Activated CD4-positive, alpha-beta memory T cell treated with anti-CD3 and anti-CD28 coated beads, Interleukin-2, amount 10 ng/mL, durations not matched to agents 7 days and 5 days (primary cell): ENCODE measurements around the gene ARPC1B. TPM values are rescaled to one million over a fixed set of nuclear protein-coding genes. Genes with fewer than 3 reads are reported as not detected.
"Not testable (repeated sequence)": the region's sequence is repeated elsewhere in the genome, so short reads cannot be mapped to it uniquely, and the experiment has no call there.

Source experiments
- CTCF ChIA-PET: fragments of 350-600 bp; sonication (Branson Sonifier 250); formaldehyde crosslinking; loops from one replicate; lab custom pipeline; 2021; ENCODE audit warnings: antibody characterized with exemption, inconsistent platforms; lab: Charles Lee
- POLR2A ChIA-PET: fragments of 350-600 bp; sonication (Branson Sonifier 250); formaldehyde crosslinking; loops from one replicate; lab custom pipeline; 2021; ENCODE audit warnings: antibody characterized with exemption; lab: Charles Lee
- DNase-seq: peaks from one replicate; pipeline ENCODE4 v3.0.0-alpha.2; 2020
- H3K27ac Mint-ChIP-seq: one replicate; pipeline ENCODE4 v1.8.0; 2021; ENCODE audit warnings: mild to moderate bottlenecking, mixed read lengths
- H3K27me3 Mint-ChIP-seq: one replicate; pipeline ENCODE4 v1.8.0; 2021; ENCODE audit warnings: mixed read lengths
- H3K36me3 Mint-ChIP-seq: one replicate; pipeline ENCODE4 v1.8.0; 2021; ENCODE audit warnings: low read depth, mixed read lengths
- H3K4me1 Mint-ChIP-seq: one replicate; pipeline ENCODE4 v1.8.0; 2021; ENCODE audit warnings: mixed read lengths
- H3K4me3 Mint-ChIP-seq: one replicate; pipeline ENCODE4 v1.8.0; 2021; ENCODE audit warnings: mild to moderate bottlenecking, mixed read lengths
- H3K9me3 Mint-ChIP-seq: one replicate; pipeline ENCODE4 v1.8.0; 2021; ENCODE audit warnings: mixed read lengths
- total RNA-seq, 2 experiments: library from RNA; stranded (reverse); gene quantifications; one replicate each; pipeline ENCODE4 v1.2.3, GENCODE V29; 2021

Gene ARPC1B
- total RNA-seq, 2 experiments from 2014 or later: 396 to 397 TPM

- H3K9me3 Mint-ChIP-seq: no peaks in the 10 kb centered on the region
- H3K4me3 Mint-ChIP-seq: no peak overlapping the region
- H3K27me3 Mint-ChIP-seq: no peaks in the 10 kb centered on the region
- peaks cover 5% of the 10 kb centered on the region for H3K4me1 Mint-ChIP-seq
- peaks cover 32% of the 10 kb centered on the region for H3K36me3 Mint-ChIP-seq
- no peak overlapping the region for H3K27ac Mint-ChIP-seq
- POLR2A ChIA-PET: interaction anchor here (1.2 kb wide), 1 partner anchor 16 kb away, joined by 3 read pairs; the partner anchor contains the start of genes BUD31 and PDAP1
- DNase-seq: no peak
- CTCF ChIA-PET: interaction anchor here (0.9 kb wide), 1 partner anchor 9 kb away, joined by 4 read pairs; no protein-coding TSS in a partner anchor
These were observed 50.6 kb downstream of the ARPC1B start for GRCh38 chr7:99424932-99425730.

GRCh38 chr7:99428972-99429566 is 54.5 kb downstream of the ARPC1B start:
- H3K4me3 Mint-ChIP-seq: no peak overlapping the region
- peaks cover 24% of the 10 kb centered on the region for H3K36me3 Mint-ChIP-seq
- H3K4me1 Mint-ChIP-seq: peaks cover 5% of the 10 kb centered on the region
- ChIA-PET CTCF (no interaction called here), POLR2A (interaction anchor here (0.7 to 1.3 kb wide), 3 partner anchors 20 to 22 kb away, joined by 4 to 6 read pairs (median 4); partner anchors contain the start of genes BUD31 and PDAP1)
- DNase-seq: no peak
- no peaks in the 10 kb centered on the region for H3K27me3 Mint-ChIP-seq
- peak overlapping the region; percentile 35 for H3K27ac Mint-ChIP-seq
- no peaks in the 10 kb centered on the region for H3K9me3 Mint-ChIP-seq

- H3K4me3 Mint-ChIP-seq: no peak overlapping the region
- no peaks in the 10 kb centered on the region for H3K9me3 Mint-ChIP-seq
- ChIA-PET POLR2A (interaction anchor here (0.7 to 1.3 kb wide), 3 partner anchors 21 to 22 kb away, joined by 4 to 6 read pairs (median 4); partner anchors contain the start of genes BUD31 and PDAP1), CTCF (no interaction called here)
- no peaks in the 10 kb centered on the region for H3K27me3 Mint-ChIP-seq
- peaks cover 24% of the 10 kb centered on the region for H3K36me3 Mint-ChIP-seq
- DNase-seq: no peak
- peaks cover 5% of the 10 kb centered on the region for H3K4me1 Mint-ChIP-seq
- no peak overlapping the region for H3K27ac Mint-ChIP-seq
These were observed 55.2 kb downstream of the ARPC1B start for GRCh38 chr7:99429756-99430155.

GRCh38 chr7:99431756-99432540 is 57.4 kb downstream of the ARPC1B start:
- not testable (repeated sequence) for H3K4me3 Mint-ChIP-seq

GRCh38 chr7:99433158-99433557 is 58.6 kb downstream of the ARPC1B start:
- Mint-ChIP-seq H3K4me3 (no peak overlapping the region), H3K36me3 (peaks cover 20% of the 10 kb centered on the region), H3K27ac (no peak overlapping the region), H3K9me3 (no peaks in the 10 kb centered on the region), H3K27me3 (no peaks in the 10 kb centered on the region), H3K4me1 (peaks cover 21% of the 10 kb centered on the region)
- ChIA-PET CTCF (no interaction called here), POLR2A (no interaction called here)
- DNase-seq: no peak

More at GRCh38 chr7:99431756-99432540, 57.4 kb downstream of the ARPC1B start:
- H3K27me3 Mint-ChIP-seq, H3K27ac Mint-ChIP-seq, POLR2A ChIA-PET, H3K9me3 Mint-ChIP-seq, DNase-seq: not testable (repeated sequence)
- H3K36me3 Mint-ChIP-seq: peaks cover 24% of the 10 kb centered on the region
- CTCF ChIA-PET: interaction anchor here (0.5 kb wide), 1 partner anchor 375 kb away, joined by 3 read pairs; no protein-coding TSS in a partner anchor
- peaks cover 12% of the 10 kb centered on the region for H3K4me1 Mint-ChIP-seq

- CTCF ChIA-PET: interaction anchor here (0.7 kb wide), 1 partner anchor 25 kb away, joined by 3 read pairs; no protein-coding TSS in a partner anchor
- Mint-ChIP-seq H3K4me3 (peak overlapping the region; percentile 98), H3K27me3 (no peaks in the 10 kb centered on the region), H3K27ac (peak overlapping the region; percentile 86), H3K4me1 (peaks cover 43% of the 10 kb centered on the region), H3K36me3 (peaks cover 22% of the 10 kb centered on the region), H3K9me3 (no peaks in the 10 kb centered on the region)
- no peak for DNase-seq
- POLR2A ChIA-PET: interaction anchor here (0.8 to 3.2 kb wide), 12 partner anchors 10 to 120 kb away, joined by 3 to 15 read pairs (median 6); partner anchors contain the start of genes BUD31, PDAP1, ZNF394 and ZNF655
These were observed 63.5 kb downstream of the ARPC1B start for GRCh38 chr7:99437946-99438572.

GRCh38 chr7:99438573-99439480 is 64.3 kb downstream of the ARPC1B start, which contains the start of the genes CPSF4 and PTCD1:
CPSF4 (plus strand) TSS chr7:99438943; CDS start chr7:99439083, 140 bp downstream.
PTCD1 (minus strand) TSS chr7:99438798; CDS start chr7:99435242, 3,556 bp downstream.
- Mint-ChIP-seq H3K4me3 (peak within 1 kb of the TSS; percentile 98), H3K9me3 (no peaks in the 10 kb centered on the region), H3K36me3 (peaks cover 22% of the 10 kb centered on the region), H3K4me1 (peaks cover 45% of the 10 kb centered on the region), H3K27ac (peak within 1 kb of the TSS; percentile 86), H3K27me3 (no peaks in the 10 kb centered on the region)
- CTCF ChIA-PET: interaction anchor here (0.7 kb wide), 1 partner anchor 24 kb away, joined by 3 read pairs; no protein-coding TSS in a partner anchor
- peak; percentile 92 for DNase-seq
- POLR2A ChIA-PET: interaction anchor here (0.9 to 3.2 kb wide), 9 partner anchors 10 to 119 kb away, joined by 3 to 15 read pairs (median 7); partner anchors contain the start of genes BUD31, PDAP1, ZNF394 and ZNF655

- H3K36me3 Mint-ChIP-seq: peaks cover 29% of the 10 kb centered on the region
- DNase-seq: no peak
- POLR2A ChIA-PET: interaction anchor here (1.4 to 3.2 kb wide), 7 partner anchors 8 to 118 kb away, joined by 3 to 15 read pairs (median 8); partner anchors contain the start of genes BUD31, PDAP1, ZNF394 and ZNF655
- no peaks in the 10 kb centered on the region for H3K9me3 Mint-ChIP-seq
- peaks cover 45% of the 10 kb centered on the region for H3K4me1 Mint-ChIP-seq
- H3K4me3 Mint-ChIP-seq: peak overlapping the region; percentile 98
- CTCF ChIA-PET: no interaction called here
- H3K27ac Mint-ChIP-seq: peak overlapping the region; percentile 72
- H3K27me3 Mint-ChIP-seq: no peaks in the 10 kb centered on the region
These were observed 65.7 kb downstream of the ARPC1B start for GRCh38 chr7:99440195-99440594.

Other genes starting within 250 kb of the ARPC1B start
- 10 to 100 TPM; 15.9 to 17.6 TPM for gene SMURF1, start 230.6 kb upstream of the ARPC1B start, total RNA-seq
- not detected for gene KPNA7, start 166.6 kb upstream of the ARPC1B start, total RNA-seq
- not detected for gene MYH16, start 101.9 kb upstream of the ARPC1B start, total RNA-seq
- gene ARPC1A, start 48.8 kb upstream of the ARPC1B start, total RNA-seq: 10 to 100 TPM; 63.8 to 68.9 TPM
- 100 to 1,000 TPM in 1 of 2 experiments, 10 to 100 TPM in 1; 93.8 to 103 TPM for gene PDAP1, start 33.9 kb downstream of the ARPC1B start, total RNA-seq
- gene BUD31, start 34.2 kb downstream of the ARPC1B start, total RNA-seq: 100 to 1,000 TPM; 104 to 106 TPM
- gene PTCD1, start 64.1 kb downstream of the ARPC1B start, total RNA-seq: 1 to 10 TPM; 6.6 to 7.5 TPM
- gene CPSF4, start 64.2 kb downstream of the ARPC1B start, total RNA-seq: 10 to 100 TPM; 64.1 to 66.2 TPM
- 100 to 1,000 TPM; 354 to 390 TPM for gene ATP5MF, start 91.4 kb downstream of the ARPC1B start, total RNA-seq
- gene ZNF789, start 98.2 kb downstream of the ARPC1B start, total RNA-seq: 10 to 100 TPM; 19.4 to 21.8 TPM
- gene ZNF394, start 125.6 kb downstream of the ARPC1B start, total RNA-seq: 10 to 100 TPM; 64.4 to 65.3 TPM
- 10 to 100 TPM; 12.0 to 12.2 TPM for gene ZKSCAN5, start 129.9 kb downstream of the ARPC1B start, total RNA-seq
- gene FAM200A, start 177.4 kb downstream of the ARPC1B start, total RNA-seq: 1 to 10 TPM; 5.0 to 5.1 TPM
- 100 to 1,000 TPM; 102 to 103 TPM for gene ZNF655, start 183.9 kb downstream of the ARPC1B start, total RNA-seq
- gene TMEM225B, start 223.5 kb downstream of the ARPC1B start, total RNA-seq: 1 to 10 TPM; 1.3 to 1.9 TPM
- 10 to 100 TPM; 27.7 TPM for gene ZSCAN25, start 242.2 kb downstream of the ARPC1B start, total RNA-seq